G401.6 (cell line): ENCODE results near the gene LRRC74B.
A peak's percentile ranks its signal among the peaks of the same experiment; 100 is the strongest.
"Not testable (repeated sequence)": the region's sequence is repeated elsewhere in the genome, so short reads cannot be mapped to it uniquely, and the experiment has no call there.

Experiments
- FAIRE-seq: peaks from 2 replicates; lab custom pipeline; 2012; peaks lifted over from hg19 to GRCh38; lab: Jason Lieb, UNC

The LRRC74B gene

DNA sequence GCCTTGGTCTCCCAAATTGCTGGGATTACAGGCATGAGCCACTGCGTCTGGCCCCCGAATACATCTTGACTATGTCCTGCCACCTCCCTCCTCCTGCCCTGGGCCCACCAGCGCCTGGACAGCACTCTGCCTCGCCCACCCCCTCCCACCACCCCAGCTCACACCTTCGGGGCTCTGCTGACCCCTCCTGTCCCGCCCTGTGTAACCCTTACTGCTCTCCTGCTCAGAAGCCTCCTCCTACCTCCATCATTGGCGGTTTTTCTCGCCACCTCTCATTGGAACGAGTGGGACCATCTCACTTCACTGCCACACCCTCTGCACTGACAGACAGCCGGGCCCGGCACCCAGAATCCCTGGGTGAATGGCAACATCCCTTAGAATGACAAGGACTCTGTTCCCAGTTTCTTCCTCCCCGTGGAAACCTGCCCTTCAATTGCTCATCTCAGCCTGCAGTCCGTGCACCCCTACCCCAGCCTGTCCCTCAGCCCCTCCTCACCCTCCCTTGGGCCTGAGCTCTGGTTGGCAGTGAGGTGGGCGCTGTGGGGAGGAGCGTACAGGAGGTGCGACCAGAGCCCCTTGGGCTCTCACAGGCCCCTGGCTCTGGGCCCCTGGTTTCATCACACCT is 32.2 kb downstream of the LRRC74B start:
- no peak for FAIRE-seq

DNA sequence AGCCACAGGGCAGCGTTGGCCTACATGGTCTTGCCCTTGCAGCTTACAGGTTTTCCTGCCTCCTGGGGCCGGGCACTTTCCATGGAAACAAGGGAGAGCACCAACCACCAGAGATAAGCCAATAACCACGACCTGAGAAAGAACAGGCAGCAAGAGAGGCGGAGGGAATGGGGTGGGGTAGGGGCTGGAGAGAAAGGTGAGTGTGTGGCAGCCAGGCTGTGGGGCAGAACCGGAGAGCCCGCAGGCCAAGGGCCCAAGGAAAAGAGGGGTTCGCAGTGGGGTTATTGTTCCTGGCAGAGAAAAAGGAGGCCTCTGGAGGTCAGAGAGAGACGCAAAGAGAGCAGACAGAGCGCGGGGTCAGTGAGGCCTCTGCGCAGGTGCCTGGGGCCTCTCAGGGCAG is 33.2 kb downstream of the LRRC74B start:
- no peak for FAIRE-seq

DNA sequence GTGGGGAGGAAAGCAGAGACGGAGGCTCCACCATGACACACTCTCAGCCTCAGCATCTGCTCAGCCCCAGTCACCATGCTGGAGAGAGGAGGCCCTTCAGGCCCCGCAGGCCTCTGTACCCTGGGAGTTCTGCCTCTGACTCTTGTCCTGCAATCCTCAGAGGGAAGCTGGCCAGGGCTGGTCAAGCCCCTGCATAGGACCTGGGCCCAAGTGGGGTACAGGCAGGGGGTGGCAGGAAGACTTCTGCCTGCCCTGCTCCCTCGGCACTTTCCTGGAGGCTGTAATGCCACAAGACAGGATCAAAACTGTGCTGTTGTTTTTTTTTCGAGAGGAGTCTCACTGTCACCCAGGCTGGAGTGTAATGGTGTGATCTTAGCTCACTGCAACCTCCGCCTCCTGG is 33.7 kb downstream of the LRRC74B start:
- FAIRE-seq: no peak

DNA sequence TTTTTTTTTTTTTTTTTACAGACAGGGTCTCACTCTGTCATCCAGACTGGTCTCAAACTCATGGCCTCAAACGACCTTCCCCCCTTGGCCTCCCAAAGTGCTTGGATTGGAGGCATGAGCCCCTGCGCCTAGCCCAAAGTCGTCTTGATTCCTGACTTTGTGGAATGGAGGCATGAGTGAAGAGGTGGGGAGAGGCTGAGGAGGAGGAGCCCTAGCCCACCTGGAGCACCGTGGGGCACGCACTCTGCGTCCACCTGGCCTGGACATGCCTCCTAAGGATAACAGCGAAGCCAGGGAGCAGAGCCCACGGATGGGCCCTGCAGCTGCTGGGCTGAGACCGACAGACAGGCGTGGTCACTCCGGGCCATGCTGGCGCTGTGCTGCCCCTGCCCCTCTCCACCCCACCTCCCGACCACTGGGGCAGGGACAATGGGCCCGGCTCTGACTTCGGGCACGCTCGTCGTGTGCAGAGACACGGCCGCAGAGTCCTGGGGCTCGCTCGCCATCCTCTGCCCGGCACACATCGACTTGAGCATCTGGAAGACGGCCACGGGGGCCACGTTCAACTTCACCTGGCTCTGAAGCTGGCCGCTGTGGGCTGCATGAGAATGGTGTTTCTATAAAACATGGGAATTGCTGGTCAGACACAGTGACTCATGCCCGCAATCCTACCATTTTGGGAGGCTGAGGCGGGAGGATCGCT is 34.8 kb downstream of the LRRC74B start:
- FAIRE-seq: no peak

DNA sequence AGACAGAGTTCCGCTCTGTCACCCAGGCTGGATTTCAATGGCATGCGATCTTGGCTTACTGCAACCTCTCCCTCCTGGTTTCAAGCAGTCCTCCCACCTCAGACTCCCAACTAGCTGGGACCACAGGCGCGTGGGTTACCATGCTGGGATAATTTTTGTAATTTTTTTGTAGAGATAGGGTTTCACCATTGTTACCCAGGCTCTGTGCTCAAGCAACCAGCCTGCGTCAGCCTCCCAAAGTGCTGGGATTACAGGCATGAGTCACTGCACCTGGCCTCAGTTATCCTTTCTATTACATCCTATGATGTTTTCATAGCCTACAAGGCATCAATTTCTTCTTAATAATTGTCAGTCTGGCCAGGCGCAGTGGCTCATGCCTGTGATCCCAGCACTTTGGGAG is 36.5 kb downstream of the LRRC74B start:
- FAIRE-seq: no peak

DNA sequence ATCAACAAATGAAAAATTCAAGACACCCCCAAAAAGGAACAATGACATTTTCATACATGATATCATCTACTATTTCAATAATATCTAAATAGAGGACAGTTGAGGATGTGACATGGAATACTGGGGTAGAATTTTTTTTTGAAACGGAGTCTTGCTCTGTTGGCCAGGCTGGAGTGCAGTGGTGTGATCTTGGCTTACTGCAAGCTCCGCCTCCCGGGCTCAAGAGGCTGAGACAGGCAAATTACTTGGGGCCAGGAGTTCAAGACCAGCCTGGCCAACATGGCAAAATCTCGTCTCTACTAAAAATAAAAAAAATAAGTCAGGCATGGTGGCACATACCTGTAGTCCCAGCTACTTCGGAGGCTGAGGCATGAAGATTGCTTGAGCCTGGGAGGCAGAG is 41.4 kb downstream of the LRRC74B start:
- FAIRE-seq: no peak

DNA sequence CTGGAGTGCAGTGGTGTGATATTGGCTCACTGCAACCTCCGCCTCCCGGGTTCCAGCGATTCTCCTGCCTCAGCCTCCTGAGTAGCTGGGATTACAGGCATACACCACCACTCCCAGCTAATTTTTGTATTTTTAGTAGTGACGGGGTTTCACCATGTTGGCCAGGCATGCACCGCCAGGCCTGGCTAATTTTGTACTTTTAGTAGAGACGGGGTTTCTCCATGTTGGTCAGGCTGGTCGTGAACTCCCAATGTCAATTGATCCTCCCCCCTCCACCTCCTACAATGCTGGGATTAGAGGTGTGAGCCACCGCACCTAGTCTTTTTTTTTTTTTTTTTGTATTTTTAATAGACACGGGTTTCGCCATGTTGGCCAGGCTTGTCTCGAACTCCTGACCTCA is 42.2 kb downstream of the LRRC74B start:
- not testable (repeated sequence) for FAIRE-seq

DNA sequence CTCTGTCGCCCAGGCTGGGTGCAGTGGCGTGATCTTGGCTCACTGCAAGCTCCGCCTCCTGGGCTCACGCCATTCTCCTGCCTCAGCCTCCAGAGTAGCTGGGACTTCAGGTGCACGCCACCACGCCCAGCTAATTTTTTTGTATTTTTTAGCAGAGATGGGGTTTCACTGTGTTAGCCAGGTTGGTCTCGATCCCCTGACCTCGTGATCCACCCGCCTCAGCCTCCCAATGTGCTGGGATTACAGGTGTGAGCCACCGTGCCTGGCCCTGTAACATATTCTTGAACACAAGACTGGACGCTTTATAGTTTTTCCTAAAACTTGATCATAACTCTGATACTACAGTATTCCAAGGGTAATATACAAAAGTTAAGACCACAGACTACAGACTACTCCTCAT is 45.5 kb downstream of the LRRC74B start:
- FAIRE-seq: not testable (repeated sequence)

DNA sequence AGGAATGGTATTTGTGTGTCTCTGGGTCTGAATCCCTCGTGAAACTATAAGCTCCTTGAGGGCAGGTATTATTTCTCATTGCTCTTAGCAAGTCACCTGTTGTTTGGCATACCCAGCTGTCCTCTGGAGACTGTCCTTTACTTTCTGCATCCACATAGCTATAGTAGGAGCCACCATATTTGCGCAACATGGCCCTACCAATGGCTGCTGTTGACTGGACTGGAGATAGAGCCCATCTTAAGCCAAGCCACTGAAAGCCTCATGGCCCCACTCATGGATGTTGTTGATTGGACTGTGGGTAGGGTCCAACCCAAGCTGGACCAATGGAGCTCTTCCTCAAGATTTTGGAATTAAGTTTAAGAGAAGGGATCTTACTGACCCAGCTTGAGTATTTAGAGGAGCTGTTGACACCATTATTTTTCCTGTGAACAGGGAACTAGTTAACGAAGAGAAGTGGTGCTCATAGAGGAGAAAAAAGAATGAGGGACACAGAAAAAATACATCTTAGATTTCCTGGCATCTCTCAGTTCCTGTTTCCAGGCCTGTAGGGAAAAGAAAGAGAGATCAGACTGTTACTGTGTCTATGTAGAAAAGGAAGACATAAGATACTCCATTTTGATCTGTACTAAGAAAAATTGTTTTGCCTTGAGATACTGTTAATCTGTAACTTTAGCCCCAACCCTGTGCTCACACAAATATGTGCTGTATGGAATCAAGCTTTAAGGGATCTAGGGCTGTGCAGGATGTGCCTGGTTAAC is 47.2 kb downstream of the LRRC74B start:
- FAIRE-seq: no peak

DNA sequence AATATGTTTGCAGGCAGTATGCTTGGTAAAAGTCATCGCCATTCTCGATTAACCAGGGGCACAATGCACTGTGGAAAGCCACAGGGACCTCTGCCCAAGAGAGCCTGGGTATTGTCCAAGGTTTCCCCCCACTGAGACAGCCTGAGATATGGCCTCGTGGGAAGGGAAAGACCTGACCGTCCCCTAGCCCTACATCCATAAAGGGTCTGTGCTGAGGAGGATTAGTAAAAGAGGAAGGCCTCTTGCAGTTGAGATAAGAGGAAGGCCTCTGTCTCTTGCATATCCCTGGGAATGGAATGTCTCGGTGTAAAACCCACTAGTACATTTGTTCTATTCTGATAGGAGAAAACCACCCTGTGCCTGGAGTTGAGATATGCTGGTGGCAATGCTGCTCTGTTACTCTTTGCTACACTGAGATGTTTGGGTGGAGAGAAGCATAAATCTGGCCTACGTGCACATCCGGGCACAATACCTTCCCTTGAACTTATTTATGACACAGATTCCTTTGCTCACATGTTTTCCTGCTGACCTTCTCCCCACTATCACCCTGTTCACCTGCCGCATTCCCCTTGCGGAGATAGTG is 47.9 kb downstream of the LRRC74B start:
- FAIRE-seq: not testable (repeated sequence)

DNA sequence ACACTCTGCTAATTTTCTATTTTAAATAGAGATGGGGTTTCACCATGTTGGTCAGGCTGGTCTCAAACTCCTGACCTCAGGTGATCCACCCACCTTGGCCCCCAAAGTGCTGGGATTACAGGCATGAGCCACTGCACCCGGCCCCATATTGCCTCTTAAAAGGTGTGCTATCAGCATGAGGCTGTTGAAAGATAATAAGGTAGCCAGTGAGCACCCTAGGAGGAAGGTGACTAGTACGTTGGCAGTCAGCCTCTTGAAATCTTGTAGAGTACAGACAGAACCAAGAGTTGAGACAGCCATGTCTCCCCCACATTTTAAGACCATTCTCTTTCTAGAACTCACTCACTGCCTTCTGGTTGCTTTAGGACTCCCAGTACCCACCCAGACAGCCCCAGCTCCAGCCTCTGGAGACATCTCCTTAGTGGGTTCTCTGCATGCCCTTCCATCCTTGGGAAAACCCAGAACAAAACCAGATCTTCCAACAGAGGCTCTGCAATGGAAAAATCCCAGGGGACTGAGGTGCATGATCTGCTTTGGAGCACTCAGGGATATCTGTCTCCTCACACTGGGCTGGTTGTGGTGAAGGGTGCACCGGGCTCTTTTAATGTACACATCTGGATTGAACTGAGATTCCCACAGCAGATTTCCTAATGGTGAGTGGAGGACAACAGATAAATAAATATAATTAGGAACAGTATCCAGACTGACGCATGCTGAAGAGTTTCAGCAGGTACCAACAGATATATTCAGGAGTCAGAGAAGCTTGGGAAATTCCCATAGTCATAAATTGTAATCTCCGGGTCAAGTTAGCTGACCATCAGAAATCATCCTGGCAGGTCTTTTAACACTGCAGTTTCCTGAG is 49.4 kb downstream of the LRRC74B start:
- no peak for FAIRE-seq

DNA sequence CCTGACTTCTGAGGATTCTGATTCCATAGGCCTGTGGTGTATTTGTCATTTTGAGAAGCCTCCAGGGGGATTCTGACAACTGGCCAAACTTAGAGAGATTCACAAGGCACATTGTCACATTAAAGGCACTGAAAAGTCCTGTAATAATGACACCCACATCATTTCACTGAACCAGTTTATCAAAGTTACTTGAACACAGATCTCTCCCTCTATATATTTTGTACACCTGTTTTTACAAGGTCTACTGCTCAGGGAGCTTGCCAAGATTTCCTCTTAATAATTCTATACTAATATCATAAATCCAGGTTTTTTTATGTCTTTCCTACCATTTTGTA is 50.0 kb downstream of the LRRC74B start:
- no peak for FAIRE-seq

DNA sequence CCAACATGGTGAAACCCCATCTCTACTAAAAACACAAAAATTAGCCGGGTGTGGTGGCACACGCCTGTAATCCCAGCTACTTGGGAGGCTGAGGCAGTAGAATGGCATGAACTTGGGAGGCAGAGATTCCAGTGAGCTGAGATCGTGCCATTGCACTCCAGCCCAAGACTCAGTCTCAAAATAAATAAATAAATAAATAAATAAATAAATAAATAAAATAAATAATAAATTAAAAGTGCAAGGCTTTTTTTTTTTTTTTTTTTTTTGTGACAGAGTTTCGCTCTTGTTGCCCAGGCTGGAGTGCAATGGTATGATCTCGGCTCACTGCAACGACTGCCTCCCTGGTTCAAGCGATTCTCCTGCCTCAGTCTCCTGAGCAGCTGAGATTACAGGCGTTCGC is 51.1 kb downstream of the LRRC74B start:
- FAIRE-seq: not testable (repeated sequence)

DNA sequence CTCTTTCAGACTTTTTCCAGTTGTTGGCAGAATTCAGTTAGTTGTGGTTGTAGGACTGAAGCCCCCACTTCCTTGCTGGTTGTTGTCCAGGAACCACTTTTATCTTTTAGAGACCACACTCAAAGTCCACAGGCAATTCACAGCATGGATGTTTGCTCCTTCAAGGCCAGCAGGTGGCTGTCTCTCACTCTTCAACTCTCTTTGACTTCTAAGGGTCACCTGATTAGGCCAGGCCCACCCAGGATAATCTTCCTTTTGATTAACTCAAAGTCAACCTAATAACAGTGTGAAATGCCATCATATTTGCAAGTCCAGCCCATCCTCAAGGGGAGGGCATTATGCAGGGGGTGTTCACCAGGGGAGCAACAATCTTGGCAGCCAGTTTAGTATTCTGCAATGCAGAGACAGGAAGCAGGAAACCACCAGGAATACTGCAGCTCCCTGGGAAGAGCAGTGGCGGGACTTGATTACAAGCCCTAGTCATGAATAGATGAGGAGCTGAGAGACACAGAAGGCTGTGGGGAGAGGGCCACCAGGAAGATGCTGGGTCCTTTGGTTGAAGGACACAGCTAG is 52.4 kb downstream of the LRRC74B start:
- no peak for FAIRE-seq

DNA sequence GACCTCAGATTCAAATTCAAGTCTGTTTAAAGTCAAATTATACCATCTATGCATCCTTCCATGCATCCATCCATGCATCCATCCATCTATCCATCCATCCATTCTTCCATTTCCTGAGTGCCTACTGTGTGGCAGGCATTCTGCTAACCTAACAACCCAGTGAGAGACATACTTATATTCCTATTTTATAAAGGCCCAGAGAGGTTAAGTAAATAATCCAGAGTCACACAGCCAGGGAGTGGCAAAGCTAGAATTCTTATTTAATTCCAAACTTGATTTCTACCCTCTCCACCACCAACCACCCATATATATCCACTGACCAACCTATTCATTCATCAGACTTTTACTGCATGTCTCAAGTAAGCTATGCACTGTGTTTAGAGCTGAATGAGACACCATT is 53.8 kb downstream of the LRRC74B start:
- FAIRE-seq: no peak

DNA sequence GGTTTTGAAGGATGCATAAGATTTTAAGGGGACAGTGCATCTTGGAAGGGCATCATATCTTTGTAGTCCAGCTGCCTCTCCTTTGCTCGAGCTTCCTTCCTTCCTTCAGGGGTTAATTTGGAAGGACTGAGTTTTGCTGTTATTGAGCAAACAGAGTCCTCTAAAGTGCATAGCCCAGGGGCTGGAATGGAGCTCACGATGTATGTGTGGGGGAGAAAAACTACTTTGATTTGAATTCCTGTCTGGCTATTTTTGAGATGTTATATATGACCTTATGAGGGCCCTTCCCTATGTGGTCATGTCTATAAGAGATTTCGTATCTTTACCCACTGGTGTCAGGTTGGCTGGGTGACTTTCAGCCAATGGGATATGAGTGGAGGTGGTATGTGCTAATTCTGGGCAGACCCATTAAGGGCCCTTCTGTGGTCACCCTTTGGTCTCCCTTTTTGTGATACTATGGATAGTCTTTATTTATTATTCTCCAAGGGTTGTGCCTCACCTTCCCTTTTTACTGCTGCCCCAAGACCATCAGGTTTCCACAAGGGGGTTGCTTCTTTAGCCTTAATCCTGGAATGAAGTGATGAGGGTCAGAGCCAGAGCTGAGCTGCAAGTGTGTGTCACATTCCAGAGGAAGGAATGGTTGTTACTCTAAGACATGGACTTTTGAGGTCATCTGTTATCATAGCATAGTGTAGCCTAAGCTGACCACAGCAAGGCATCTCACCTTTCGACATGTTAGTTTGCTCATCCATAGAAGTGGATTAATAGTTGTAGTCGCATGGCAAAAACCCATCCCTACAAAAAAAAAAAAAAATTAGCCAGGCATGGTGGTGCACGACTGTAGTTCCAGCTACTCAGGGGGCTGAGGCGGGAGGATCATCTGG is 54.6 kb downstream of the LRRC74B start:
- no peak for FAIRE-seq

DNA sequence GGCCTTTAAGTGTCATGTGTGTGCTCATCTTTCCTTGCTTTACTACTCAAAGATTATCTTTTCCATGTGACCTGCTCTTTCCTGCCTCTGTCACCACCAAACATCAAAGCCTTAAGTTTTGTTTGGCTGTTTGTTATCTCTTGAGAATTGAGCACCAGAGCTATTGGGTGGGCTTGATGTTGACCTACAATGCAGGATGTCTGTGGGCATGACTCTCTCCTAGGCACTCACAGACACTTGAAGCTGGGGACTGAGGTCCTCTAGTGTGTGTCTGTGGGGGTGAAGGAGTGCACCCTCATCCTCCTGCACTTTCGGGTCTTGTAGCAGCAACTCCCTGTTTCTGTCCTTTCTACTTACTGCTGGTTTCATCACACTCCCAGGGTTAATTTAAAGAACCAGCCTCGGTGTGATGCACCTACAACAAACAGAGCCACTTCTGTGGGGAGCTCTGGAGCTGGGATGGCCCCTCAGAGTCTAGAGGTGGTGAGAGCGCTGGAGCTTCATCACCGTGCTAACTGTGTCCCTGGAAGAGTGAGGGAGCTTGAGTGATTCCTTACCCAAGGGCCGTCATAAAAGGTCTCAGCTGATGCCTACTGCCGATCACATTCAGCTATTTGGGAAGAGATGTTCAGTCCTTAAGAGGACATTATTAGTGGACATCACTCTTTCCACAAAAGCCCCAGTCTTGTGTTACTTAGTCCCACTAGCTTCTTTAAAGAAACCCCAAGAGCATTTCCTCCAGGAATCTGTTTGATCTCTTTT is 56.3 kb downstream of the LRRC74B start:
- FAIRE-seq: no peak

DNA sequence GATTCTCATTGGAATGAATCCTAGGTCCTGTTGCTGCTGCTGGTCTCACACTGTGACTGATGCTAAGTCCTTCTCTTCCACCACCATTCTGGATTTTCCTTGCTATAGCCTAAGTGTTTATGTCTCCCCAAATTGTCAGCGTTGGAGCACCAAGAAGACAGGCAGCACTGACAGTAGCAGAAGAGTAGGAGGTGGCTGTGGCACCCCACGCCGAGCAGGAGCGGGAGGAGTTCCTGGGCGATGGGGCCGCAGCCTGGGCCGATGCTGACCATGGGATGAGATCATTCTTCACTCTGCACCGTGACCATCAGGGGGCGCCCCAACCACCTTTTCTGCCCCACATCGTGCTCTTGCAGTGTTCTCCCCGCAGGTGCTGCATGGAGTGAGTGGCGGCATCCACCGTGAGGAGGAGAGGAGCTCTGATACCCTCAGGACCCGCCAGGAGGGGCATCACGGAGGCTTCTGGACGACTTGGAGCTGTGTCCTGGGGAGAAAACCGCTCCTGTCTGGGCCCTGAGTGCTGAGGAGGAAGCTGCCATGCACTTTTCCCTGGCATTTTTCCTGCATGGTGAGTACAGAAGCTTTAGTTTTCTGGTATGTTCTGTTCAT is 57.0 kb downstream of the LRRC74B start:
- peak; percentile 84 for FAIRE-seq

DNA sequence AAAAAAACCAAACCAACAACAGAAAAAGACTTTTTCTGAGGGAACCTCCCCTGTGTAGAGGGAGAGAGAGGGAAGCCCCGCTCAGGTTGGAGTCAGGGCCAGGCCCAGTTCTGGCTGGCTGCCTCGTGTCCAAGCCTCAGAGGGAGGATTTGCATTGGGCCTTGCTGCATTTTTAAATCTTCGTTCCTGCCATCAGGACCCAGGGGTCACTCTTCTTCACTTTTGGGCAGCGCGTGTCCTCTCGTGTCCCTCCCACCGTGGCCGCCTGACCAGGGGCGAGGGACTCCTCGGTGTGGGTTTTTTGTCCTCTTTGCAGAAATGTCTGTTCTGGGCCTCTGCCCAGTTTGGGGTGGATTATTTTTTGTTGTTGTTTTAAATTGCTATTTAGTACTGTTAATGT is 57.9 kb downstream of the LRRC74B start:
- FAIRE-seq: no peak
